Activated CD4-positive, alpha-beta memory T cell treated with anti-CD3 and anti-CD28 coated beads for 36 hours (primary cell): Measurements from ENCODE around the gene RC3H2. TPM values are rescaled to one million over a fixed set of nuclear protein-coding genes. Genes with fewer than 3 reads are reported as not detected.

Experiments used
- CTCF ChIA-PET: fragments of 350-600 bp; sonication (Branson Sonifier 250); formaldehyde crosslinking; loops from one replicate; lab custom pipeline; 2021; ENCODE audit warnings: antibody characterized with exemption, inconsistent platforms; lab: Charles Lee
- POLR2A ChIA-PET: fragments of 350-600 bp; sonication (Branson Sonifier 250); formaldehyde crosslinking; loops from one replicate; lab custom pipeline; 2021; ENCODE audit warnings: antibody characterized with exemption; lab: Charles Lee
- DNase-seq: peaks from one replicate; pipeline ENCODE4 v3.0.0-alpha.2; 2020
- H3K27ac Mint-ChIP-seq: one replicate; pipeline ENCODE4 v1.8.0; 2021; ENCODE audit warnings: mixed read lengths
- H3K27me3 Mint-ChIP-seq: one replicate; pipeline ENCODE4 v1.8.0; 2021; ENCODE audit warnings: mixed read lengths
- H3K36me3 Mint-ChIP-seq: one replicate; pipeline ENCODE4 v1.8.0; 2021; ENCODE audit warnings: mixed read lengths
- H3K4me1 Mint-ChIP-seq: one replicate; pipeline ENCODE4 v1.8.0; 2021; ENCODE audit warnings: low read depth, mixed read lengths
- H3K4me3 Mint-ChIP-seq: one replicate; pipeline ENCODE4 v1.8.0; 2021; ENCODE audit warnings: mild to moderate bottlenecking, mixed read lengths
- H3K9me3 Mint-ChIP-seq: one replicate; pipeline ENCODE4 v1.8.0; 2021; ENCODE audit warnings: mixed read lengths
- intact Hi-C: fragments of 100-400 bp; cut with micrococcal nuclease; formaldehyde crosslinking; loops from one replicate; pipeline ENCODE4 v1.15.1; 2023
- total RNA-seq, 2 experiments: library from RNA; stranded (reverse); gene quantifications; one replicate each; pipeline ENCODE4 v1.2.3, GENCODE V29; 2021

Gene RC3H2
- 10 to 100 TPM; 27.7 to 27.8 TPM for total RNA-seq

GRCh38 chr9:122904823-122905710 is at the start of gene RC3H2:
Gene RC3H2, minus strand, starts transcription at chr9:122905359. Its CDS starts 7,850 bp downstream, at chr9:122897509.
- no peaks in the 10 kb centered on the region for H3K9me3 Mint-ChIP-seq
- H3K27me3 Mint-ChIP-seq: no peaks in the 10 kb centered on the region
- ChIA-PET POLR2A (interaction anchor here (0.8 to 3.5 kb wide), 4 partner anchors 8 to 77 kb away, joined by 3 to 30 read pairs (median 11); partner anchors contain the start of genes PDCL, RABGAP1, ZBTB26 and ZBTB6), CTCF (interaction anchor here (0.6 to 1.6 kb wide), 4 partner anchors 28 to 191 kb away, joined by 3 to 9 read pairs (median 3); partner anchors contain the start of gene RABGAP1)
- peaks cover 20% of the 10 kb centered on the region for H3K4me1 Mint-ChIP-seq
- intact Hi-C loops: loop anchor here (1.0 to 5.0 kb wide), 7 partner anchors 8 to 322 kb away; partner anchors contain the start of genes PDCL, ZBTB26 and ZBTB6
- DNase-seq: peak; percentile 98
- peaks cover 9% of the 10 kb centered on the region for H3K36me3 Mint-ChIP-seq
- H3K27ac Mint-ChIP-seq: peak within 1 kb of the TSS; percentile 93
- H3K4me3 Mint-ChIP-seq: peak within 1 kb of the TSS; percentile 94

GRCh38 chr9:122954253-122954691 is 49.1 kb upstream of the RC3H2 start:
- Mint-ChIP-seq H3K27me3 (no peaks in the 10 kb centered on the region), H3K27ac (no peak overlapping the region), H3K4me3 (no peak overlapping the region), H3K4me1 (peaks cover 33% of the 10 kb centered on the region), H3K9me3 (no peaks in the 10 kb centered on the region), H3K36me3 (peaks cover 7% of the 10 kb centered on the region)
- CTCF ChIA-PET: interaction anchor here (1.0 to 1.4 kb wide), 2 partner anchors 11 to 13 kb away, joined by 3 to 5 read pairs; no protein-coding TSS in a partner anchor
- intact Hi-C loops: no loop called here
- POLR2A ChIA-PET: no interaction called here
- no peak for DNase-seq

- Mint-ChIP-seq H3K4me1 (peaks cover 57% of the 10 kb centered on the region), H3K36me3 (no peaks in the 10 kb centered on the region)
- POLR2A ChIA-PET: no interaction called here
These were observed 45.9 kb upstream of the RC3H2 start for GRCh38 chr9:122951056-122951455.

GRCh38 chr9:122950263-122950662 is 45.1 kb upstream of the RC3H2 start:
- ChIA-PET POLR2A (no interaction called here), CTCF (no interaction called here)
- Mint-ChIP-seq H3K36me3 (no peaks in the 10 kb centered on the region), H3K27ac (no peak overlapping the region), H3K27me3 (no peaks in the 10 kb centered on the region), H3K9me3 (no peaks in the 10 kb centered on the region), H3K4me1 (peaks cover 61% of the 10 kb centered on the region), H3K4me3 (no peak overlapping the region)
- no peak for DNase-seq
- intact Hi-C loops: no loop called here

More at GRCh38 chr9:122951056-122951455, 45.9 kb upstream of the RC3H2 start:
- no peaks in the 10 kb centered on the region for H3K27me3 Mint-ChIP-seq
- H3K9me3 Mint-ChIP-seq: no peaks in the 10 kb centered on the region
- CTCF ChIA-PET: no interaction called here
- no peak overlapping the region for H3K4me3 Mint-ChIP-seq
- no peak for DNase-seq
- intact Hi-C loops: no loop called here
- H3K27ac Mint-ChIP-seq: no peak overlapping the region

GRCh38 chr9:122949696-122950095 is 44.5 kb upstream of the RC3H2 start:
- H3K9me3 Mint-ChIP-seq: no peaks in the 10 kb centered on the region
- no peaks in the 10 kb centered on the region for H3K36me3 Mint-ChIP-seq
- H3K4me1 Mint-ChIP-seq: peaks cover 60% of the 10 kb centered on the region
- POLR2A ChIA-PET: interaction anchor here (0.6 kb wide), 1 partner anchor 24 kb away, joined by 3 read pairs; no protein-coding TSS in a partner anchor
- H3K27ac Mint-ChIP-seq: no peak overlapping the region
- no peak overlapping the region for H3K4me3 Mint-ChIP-seq
- no peak for DNase-seq
- H3K27me3 Mint-ChIP-seq: no peaks in the 10 kb centered on the region
- intact Hi-C loops: loop anchor here (10.0 kb wide), 1 partner anchor 275 kb away; no protein-coding TSS in a partner anchor
- CTCF ChIA-PET: no interaction called here

- peak overlapping the region; percentile 69 for H3K27ac Mint-ChIP-seq
- CTCF ChIA-PET: interaction anchor here (1.1 to 1.3 kb wide), 2 partner anchors 17 to 450 kb away, joined by 3 to 6 read pairs; partner anchors contain the start of gene ZBTB26
These were observed 43.2 kb upstream of the RC3H2 start for GRCh38 chr9:122948313-122948712.

GRCh38 chr9:122946461-122947005 is 41.4 kb upstream of the RC3H2 start:
- intact Hi-C loops: loop anchor here (1.0 to 10.0 kb wide), 2 partner anchors 43 to 278 kb away; no protein-coding TSS in a partner anchor
- DNase-seq: no peak
- ChIA-PET CTCF (interaction anchor here (0.6 kb wide), 1 partner anchor 279 kb away, joined by 3 read pairs; no protein-coding TSS in a partner anchor), POLR2A (no interaction called here)
- peaks cover 63% of the 10 kb centered on the region for H3K4me1 Mint-ChIP-seq
- no peaks in the 10 kb centered on the region for H3K27me3 Mint-ChIP-seq
- no peak overlapping the region for H3K4me3 Mint-ChIP-seq
- H3K9me3 Mint-ChIP-seq: no peaks in the 10 kb centered on the region
- H3K27ac Mint-ChIP-seq: no peak overlapping the region
- H3K36me3 Mint-ChIP-seq: no peaks in the 10 kb centered on the region

More at GRCh38 chr9:122948313-122948712, 43.2 kb upstream of the RC3H2 start:
- H3K9me3 Mint-ChIP-seq: no peaks in the 10 kb centered on the region
- H3K4me1 Mint-ChIP-seq: peaks cover 54% of the 10 kb centered on the region
- no peaks in the 10 kb centered on the region for H3K27me3 Mint-ChIP-seq
- peak overlapping the region; percentile 6 for H3K4me3 Mint-ChIP-seq
- no peak for DNase-seq
- intact Hi-C loops: loop anchor here (10.0 kb wide), 1 partner anchor 276 kb away; no protein-coding TSS in a partner anchor
- POLR2A ChIA-PET: interaction anchor here (0.6 to 1.6 kb wide), 2 partner anchors 45 to 143 kb away, joined by 3 read pairs; no protein-coding TSS in a partner anchor
- no peaks in the 10 kb centered on the region for H3K36me3 Mint-ChIP-seq

- no peak for DNase-seq
- no peaks in the 10 kb centered on the region for H3K27me3 Mint-ChIP-seq
- no peak overlapping the region for H3K4me3 Mint-ChIP-seq
- H3K36me3 Mint-ChIP-seq: no peaks in the 10 kb centered on the region
- H3K4me1 Mint-ChIP-seq: peaks cover 63% of the 10 kb centered on the region
- no peak overlapping the region for H3K27ac Mint-ChIP-seq
- no peaks in the 10 kb centered on the region for H3K9me3 Mint-ChIP-seq
- CTCF ChIA-PET: no interaction called here
- intact Hi-C loops: loop anchor here (10.0 kb wide), 1 partner anchor 280 kb away; no protein-coding TSS in a partner anchor
- POLR2A ChIA-PET: no interaction called here
These were observed 40.1 kb upstream of the RC3H2 start for GRCh38 chr9:122944960-122945888.

- Mint-ChIP-seq H3K27me3 (no peaks in the 10 kb centered on the region), H3K4me1 (peaks cover 40% of the 10 kb centered on the region), H3K36me3 (peaks cover 5% of the 10 kb centered on the region), H3K9me3 (no peaks in the 10 kb centered on the region), H3K27ac (peak overlapping the region; percentile 71), H3K4me3 (peak overlapping the region; percentile 94)
- intact Hi-C loops: loop anchor here (2.0 to 10.0 kb wide), 3 partner anchors 49 to 397 kb away; no protein-coding TSS in a partner anchor
- POLR2A ChIA-PET: interaction anchor here (1.0 to 2.7 kb wide), 4 partner anchors 10 to 39 kb away, joined by 3 to 35 read pairs (median 10); partner anchors contain the start of genes RC3H2, ZBTB26 and ZBTB6
- DNase-seq: no peak
- CTCF ChIA-PET: interaction anchor here (0.6 to 1.4 kb wide), 4 partner anchors 13 to 1833 kb away, joined by 3 to 5 read pairs (median 4); no protein-coding TSS in a partner anchor
These were observed 36.5 kb upstream of the RC3H2 start for GRCh38 chr9:122941582-122942234.
